SK-N-SH treated with all-trans-retinoic acid at 6 μM for 48 hours (cell line): Measurements from ENCODE around the gene SLC28A2.

Experiments used
- ATAC-seq: fragments of 200-7000 bp; cut with Tn5 transposase; 3 replicates; pipeline ENCODE4 v1.9.1; 2020; ENCODE audit warnings: mild to moderate bottlenecking, moderate library complexity
- ARNTL ChIP-seq: fragments of 450-650 bp; formaldehyde crosslinking; IDR thresholded peaks from 2 replicates; pipeline ENCODE4 v1.5.0; 2020; ENCODE audit warnings: low read depth, mild to moderate bottlenecking, moderate library complexity, borderline replicate concordance
- BACH2 ChIP-seq: fragments of 250-450 bp; sonication (Bioruptor Pico); IDR thresholded peaks from 2 replicates; pipeline ENCODE4 v1.9.0; 2021; ENCODE audit warnings: mild to moderate bottlenecking, borderline replicate concordance
- CSDC2 ChIP-seq: fragments of 250-450 bp; sonication (Bioruptor Pico); IDR thresholded peaks from 2 replicates; pipeline ENCODE4 v1.5.0; 2020; ENCODE audit warnings: mild to moderate bottlenecking, moderate library complexity
- CSRNP3 ChIP-seq: fragments of 250-450 bp; sonication (Bioruptor Pico); IDR thresholded peaks from 2 replicates; pipeline ENCODE4 v1.5.1; 2021; ENCODE audit warnings: mild to moderate bottlenecking, moderate library complexity
- ESRRG ChIP-seq: fragments of 250-450 bp; sonication (Bioruptor Pico); IDR thresholded peaks from 2 replicates; pipeline ENCODE4 v1.6.1; 2021; ENCODE audit warnings: mild to moderate bottlenecking
- GLIS3 ChIP-seq: fragments of 250-450 bp; sonication (Bioruptor Pico); IDR thresholded peaks from 2 replicates; pipeline ENCODE4 v1.5.0; 2020; ENCODE audit warnings: mild to moderate bottlenecking, moderate library complexity
- ISL1 ChIP-seq: fragments of 250-450 bp; sonication (Bioruptor Pico); IDR thresholded peaks from 2 replicates; pipeline ENCODE4 v2.1.2; 2022; ENCODE audit warnings: mild to moderate bottlenecking, moderate library complexity
- OSR1 ChIP-seq: fragments of 250-450 bp; sonication (Bioruptor Pico); IDR thresholded peaks from 2 replicates; pipeline ENCODE4 v1.8.0; 2022; ENCODE audit warnings: moderate library complexity, mild to moderate bottlenecking, inconsistent platforms
- PATZ1 ChIP-seq: fragments of 250-450 bp; sonication (Bioruptor Pico); IDR thresholded peaks from 2 replicates; pipeline ENCODE4 v1.8.0; 2020; ENCODE audit warnings: mild to moderate bottlenecking, moderate library complexity, borderline replicate concordance
- PPARA ChIP-seq: fragments of 250-450 bp; sonication (Bioruptor Pico); IDR thresholded peaks from 2 replicates; pipeline ENCODE4 v1.5.0; 2020; ENCODE audit warnings: mild to moderate bottlenecking, borderline replicate concordance
- RARB ChIP-seq: fragments of 250-450 bp; sonication (Bioruptor Pico); IDR thresholded peaks from 2 replicates; pipeline ENCODE4 v1.8.0; 2021; ENCODE audit warnings: mild to moderate bottlenecking, moderate library complexity
- SNAI2 ChIP-seq: fragments of 250-450 bp; sonication (Bioruptor Pico); IDR thresholded peaks from 2 replicates; pipeline ENCODE4 v1.5.0; 2020; ENCODE audit warnings: mild to moderate bottlenecking, moderate library complexity
- TCF4 ChIP-seq: fragments of 250-450 bp; sonication (Bioruptor Pico); IDR thresholded peaks from 2 replicates; pipeline ENCODE4 v1.8.0; 2021; ENCODE audit warnings: mild to moderate bottlenecking, moderate library complexity, borderline replicate concordance
- TOX ChIP-seq: fragments of 250-450 bp; sonication (Bioruptor Pico); IDR thresholded peaks from 2 replicates; pipeline ENCODE4 v1.8.0; 2021; ENCODE audit warnings: mild to moderate bottlenecking, moderate library complexity, borderline replicate concordance
- ZFP3 ChIP-seq: fragments of 250-450 bp; sonication (Bioruptor Pico); IDR thresholded peaks from 2 replicates; pipeline ENCODE4 v1.5.0; 2020; ENCODE audit warnings: mild to moderate bottlenecking, moderate library complexity
- ZFP30 ChIP-seq: fragments of 450-650 bp; formaldehyde crosslinking; IDR thresholded peaks from 2 replicates; pipeline ENCODE4 v1.5.0; 2022; ENCODE audit warnings: mild to moderate bottlenecking, moderate library complexity
- ZNF70 ChIP-seq: fragments of 450-650 bp; formaldehyde crosslinking; IDR thresholded peaks from 2 replicates; pipeline ENCODE4 v1.5.0; 2020; ENCODE audit warnings: mild to moderate bottlenecking, moderate library complexity
- ZNF8 ChIP-seq: fragments of 450-650 bp; formaldehyde crosslinking; IDR thresholded peaks from 2 replicates; pipeline ENCODE4 v1.5.0; 2020; ENCODE audit warnings: mild to moderate bottlenecking, moderate library complexity
- TF ChIP-seq, protein P1 (sequence below): fragments of 250-450 bp; sonication (Bioruptor Pico); IDR thresholded peaks from 2 replicates; pipeline ENCODE4 v1.5.0; 2020; ENCODE audit warnings: mild to moderate bottlenecking, moderate library complexity
- TF ChIP-seq, protein P2 (sequence below): fragments of 250-450 bp; sonication (Bioruptor Pico); IDR thresholded peaks from 2 replicates; pipeline ENCODE4 v1.5.1; 2020; ENCODE audit warnings: low read depth, mild to moderate bottlenecking, moderate library complexity
- TF ChIP-seq, protein P3 (sequence below): fragments of 250-450 bp; sonication (Bioruptor Pico); IDR thresholded peaks from 2 replicates; pipeline ENCODE4 v1.8.0; 2021; ENCODE audit warnings: low read depth, mild to moderate bottlenecking, moderate library complexity, borderline replicate concordance

The SLC28A2 gene

GRCh38 chr15:45242289-45242688 lies 9.7 kb upstream of the SLC28A2 start (continued):
- TF ChIP-seq TCF4 (CRISPR knock-in tag): no peak

GRCh38 chr15:45249125-45249780 lies 2.8 kb upstream of the SLC28A2 start:
- no peak for ATAC-seq
- TF ChIP-seq ZNF8 (CRISPR knock-in tag) (no peak), BACH2 (CRISPR knock-in tag) (no peak), CSRNP3 (no peak), ZFP30 (CRISPR knock-in tag) (no peak), GLIS3 (CRISPR knock-in tag) (no peak), ZNF70 (CRISPR knock-in tag) (no peak), ZFP3 (CRISPR knock-in tag) (no peak), PPARA (CRISPR knock-in tag) (no peak), TCF4 (CRISPR knock-in tag) (no peak), ESRRG (CRISPR knock-in tag) (no peak), ARNTL (CRISPR knock-in tag) (no peak), RARB (no peak), PATZ1 (CRISPR knock-in tag) (no peak), ISL1 (CRISPR knock-in tag) (no peak), OSR1 (CRISPR knock-in tag) (no peak), SNAI2 (CRISPR knock-in tag) (no peak), TOX (CRISPR knock-in tag) (no peak)
- TF ChIP-seq, protein P1, sequence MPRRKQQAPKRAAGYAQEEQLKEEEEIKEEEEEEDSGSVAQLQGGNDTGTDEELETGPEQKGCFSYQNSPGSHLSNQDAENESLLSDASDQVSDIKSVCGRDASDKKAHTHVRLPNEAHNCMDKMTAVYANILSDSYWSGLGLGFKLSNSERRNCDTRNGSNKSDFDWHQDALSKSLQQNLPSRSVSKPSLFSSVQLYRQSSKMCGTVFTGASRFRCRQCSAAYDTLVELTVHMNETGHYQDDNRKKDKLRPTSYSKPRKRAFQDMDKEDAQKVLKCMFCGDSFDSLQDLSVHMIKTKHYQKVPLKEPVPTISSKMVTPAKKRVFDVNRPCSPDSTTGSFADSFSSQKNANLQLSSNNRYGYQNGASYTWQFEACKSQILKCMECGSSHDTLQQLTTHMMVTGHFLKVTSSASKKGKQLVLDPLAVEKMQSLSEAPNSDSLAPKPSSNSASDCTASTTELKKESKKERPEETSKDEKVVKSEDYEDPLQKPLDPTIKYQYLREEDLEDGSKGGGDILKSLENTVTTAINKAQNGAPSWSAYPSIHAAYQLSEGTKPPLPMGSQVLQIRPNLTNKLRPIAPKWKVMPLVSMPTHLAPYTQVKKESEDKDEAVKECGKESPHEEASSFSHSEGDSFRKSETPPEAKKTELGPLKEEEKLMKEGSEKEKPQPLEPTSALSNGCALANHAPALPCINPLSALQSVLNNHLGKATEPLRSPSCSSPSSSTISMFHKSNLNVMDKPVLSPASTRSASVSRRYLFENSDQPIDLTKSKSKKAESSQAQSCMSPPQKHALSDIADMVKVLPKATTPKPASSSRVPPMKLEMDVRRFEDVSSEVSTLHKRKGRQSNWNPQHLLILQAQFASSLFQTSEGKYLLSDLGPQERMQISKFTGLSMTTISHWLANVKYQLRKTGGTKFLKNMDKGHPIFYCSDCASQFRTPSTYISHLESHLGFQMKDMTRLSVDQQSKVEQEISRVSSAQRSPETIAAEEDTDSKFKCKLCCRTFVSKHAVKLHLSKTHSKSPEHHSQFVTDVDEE (CRISPR knock-in tag): no peak
- TF ChIP-seq, protein P2, sequence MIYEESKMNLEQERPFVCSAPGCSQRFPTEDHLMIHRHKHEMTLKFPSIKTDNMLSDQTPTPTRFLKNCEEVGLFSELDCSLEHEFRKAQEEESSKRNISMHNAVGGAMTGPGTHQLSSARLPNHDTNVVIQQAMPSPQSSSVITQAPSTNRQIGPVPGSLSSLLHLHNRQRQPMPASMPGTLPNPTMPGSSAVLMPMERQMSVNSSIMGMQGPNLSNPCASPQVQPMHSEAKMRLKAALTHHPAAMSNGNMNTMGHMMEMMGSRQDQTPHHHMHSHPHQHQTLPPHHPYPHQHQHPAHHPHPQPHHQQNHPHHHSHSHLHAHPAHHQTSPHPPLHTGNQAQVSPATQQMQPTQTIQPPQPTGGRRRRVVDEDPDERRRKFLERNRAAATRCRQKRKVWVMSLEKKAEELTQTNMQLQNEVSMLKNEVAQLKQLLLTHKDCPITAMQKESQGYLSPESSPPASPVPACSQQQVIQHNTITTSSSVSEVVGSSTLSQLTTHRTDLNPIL (CRISPR knock-in tag): no peak
- TF ChIP-seq, protein P3, sequence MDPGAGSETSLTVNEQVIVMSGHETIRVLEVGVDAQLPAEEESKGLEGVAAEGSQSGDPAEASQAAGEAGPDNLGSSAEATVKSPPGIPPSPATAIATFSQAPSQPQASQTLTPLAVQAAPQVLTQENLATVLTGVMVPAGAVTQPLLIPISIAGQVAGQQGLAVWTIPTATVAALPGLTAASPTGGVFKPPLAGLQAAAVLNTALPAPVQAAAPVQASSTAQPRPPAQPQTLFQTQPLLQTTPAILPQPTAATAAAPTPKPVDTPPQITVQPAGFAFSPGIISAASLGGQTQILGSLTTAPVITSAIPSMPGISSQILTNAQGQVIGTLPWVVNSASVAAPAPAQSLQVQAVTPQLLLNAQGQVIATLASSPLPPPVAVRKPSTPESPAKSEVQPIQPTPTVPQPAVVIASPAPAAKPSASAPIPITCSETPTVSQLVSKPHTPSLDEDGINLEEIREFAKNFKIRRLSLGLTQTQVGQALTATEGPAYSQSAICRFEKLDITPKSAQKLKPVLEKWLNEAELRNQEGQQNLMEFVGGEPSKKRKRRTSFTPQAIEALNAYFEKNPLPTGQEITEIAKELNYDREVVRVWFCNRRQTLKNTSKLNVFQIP (CRISPR knock-in tag): no peak

DNA sequence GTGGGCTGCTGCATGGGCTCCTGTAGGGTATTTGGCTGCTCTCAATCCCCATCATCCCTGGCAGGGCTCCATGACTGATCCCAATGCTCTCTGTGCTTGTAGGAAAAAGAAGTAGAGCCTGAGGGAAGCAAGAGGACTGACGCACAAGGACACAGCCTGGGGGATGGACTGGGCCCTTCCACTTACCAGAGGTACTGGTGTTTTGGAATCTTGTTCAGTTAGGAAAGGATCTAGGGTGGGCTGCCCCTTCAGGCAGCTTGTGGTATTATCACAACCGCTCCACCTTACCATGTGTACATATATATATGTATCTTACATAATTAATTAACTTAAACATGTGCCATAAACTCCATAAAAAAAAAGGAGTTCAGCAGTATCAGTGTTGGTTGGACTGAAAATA lies 1.3 kb downstream of the SLC28A2 start:
- no peak for TF ChIP-seq RARB
- TF ChIP-seq OSR1 (CRISPR knock-in tag): no peak
- TF ChIP-seq CSDC2 (CRISPR knock-in tag): no peak
- TF ChIP-seq, protein P2 (CRISPR knock-in tag): no peak
- no peak for TF ChIP-seq PATZ1 (CRISPR knock-in tag)
- TF ChIP-seq ZNF70 (CRISPR knock-in tag): no peak
- TF ChIP-seq ZNF8 (CRISPR knock-in tag): no peak
- no peak for TF ChIP-seq ARNTL (CRISPR knock-in tag)
- TF ChIP-seq SNAI2 (CRISPR knock-in tag): no peak
- TF ChIP-seq PPARA (CRISPR knock-in tag): no peak
- ATAC-seq: 0 out of 3 replicates have a peak, but pooled peaks have one; percentile 49
